Measurements from ENCODE around the gene SLC4A8.

GRCh38 chr12:51404627-51405026, 20.0 kb upstream of the SLC4A8 start:
- TF ChIP-seq CTCF (IDR thresholded peaks at IDR 0.05) (no peak), POLR2A (IDR thresholded peaks at IDR 0.05) (no peak)

Measured in esophagus squamous epithelium (tissue), 4 donors.